HG03354 (cell line): ENCODE data around the gene TMED7.

Experiments
- ATAC-seq: cut with Tn5 transposase; IDR thresholded peaks from one replicate; pipeline ENCODE4 v1.9.1; 2021; ENCODE audit warnings: mild to moderate bottlenecking; ENCODE audit not compliant: unreplicated experiment, poor library complexity, severe bottlenecking

Gene TMED7

DNA sequence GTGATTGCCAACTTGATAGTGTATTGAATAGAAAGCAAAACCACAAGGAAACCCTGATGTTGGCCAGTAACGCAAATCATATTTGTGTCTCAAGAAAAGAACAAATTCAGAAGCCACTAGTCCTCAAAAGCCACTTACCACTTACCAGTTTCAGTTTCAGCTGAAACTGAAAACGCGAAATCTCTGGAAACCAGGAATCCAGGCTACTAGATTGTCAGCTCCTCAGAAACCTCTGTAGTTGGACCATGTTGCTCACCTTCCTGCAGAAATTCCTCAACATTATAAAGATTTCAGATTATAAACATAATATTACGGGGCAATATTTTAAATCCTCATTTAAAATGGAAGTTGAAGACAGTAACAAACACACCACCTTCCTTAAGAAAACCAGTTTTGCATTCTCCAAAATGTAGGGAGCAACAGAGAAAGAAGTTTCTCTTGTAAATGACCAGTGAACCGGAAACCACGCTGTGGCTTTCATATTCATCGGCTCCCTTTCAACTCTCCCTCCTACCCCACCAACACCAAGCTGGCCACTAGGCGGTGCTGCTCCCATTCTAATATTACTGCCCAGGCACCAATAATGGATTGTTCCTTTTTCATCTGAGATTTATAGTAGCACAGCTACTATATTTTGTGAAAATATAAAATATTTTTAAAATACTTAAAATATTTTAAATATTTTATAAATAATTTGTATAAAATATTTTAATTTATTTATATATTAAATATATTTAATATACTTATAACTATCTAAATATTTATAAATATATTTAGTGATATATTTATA, 8.7 kb upstream of the TMED7 start:
- ATAC-seq, result peak; percentile 81

DNA sequence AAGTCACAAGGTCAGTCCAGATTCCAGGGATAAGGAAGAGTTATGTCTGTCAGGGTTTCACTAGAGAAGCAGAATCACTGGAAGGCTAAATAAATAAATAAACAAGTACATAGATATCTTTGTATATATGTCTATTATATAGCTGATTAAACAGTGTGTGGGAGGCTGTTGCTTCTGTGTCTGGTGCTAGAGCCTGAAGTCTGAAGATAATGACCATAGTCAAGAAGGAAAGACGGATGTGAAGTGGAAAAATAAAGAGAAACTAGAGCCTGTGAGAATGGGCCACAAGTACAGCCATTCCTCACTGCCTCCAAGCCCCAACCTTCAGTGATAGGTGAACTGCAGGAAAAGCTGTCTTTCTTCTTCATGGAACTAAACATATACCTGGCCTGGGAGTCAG, 4.1 kb upstream of the TMED7 start:
- ATAC-seq, result no peak

DNA sequence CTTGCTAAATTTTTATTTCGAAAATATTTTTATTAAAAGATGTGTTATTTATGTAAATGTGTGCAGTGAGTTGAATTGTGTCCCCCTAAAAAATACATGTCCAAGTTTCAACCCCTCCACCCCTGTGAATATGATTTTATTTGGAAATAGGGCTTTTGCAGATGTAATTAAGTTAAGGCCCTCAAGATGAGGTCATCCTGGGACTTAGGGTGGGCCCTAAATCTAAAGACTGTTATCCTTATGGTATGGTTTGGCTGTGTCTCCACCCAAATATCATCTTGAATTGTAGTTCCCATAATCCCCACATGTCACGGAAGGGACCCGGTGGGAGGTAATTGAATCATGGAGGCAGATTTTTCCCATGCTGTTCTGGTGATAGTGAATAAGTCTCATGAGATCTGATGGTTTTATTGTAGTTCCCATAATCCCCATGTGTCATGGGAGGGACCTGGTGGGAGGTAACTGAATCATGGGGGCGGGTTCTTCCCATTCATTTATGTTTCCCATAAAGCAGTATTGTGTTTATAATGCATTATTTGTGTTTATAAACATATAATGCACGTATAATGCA, 1.5 kb upstream of the TMED7 start:
- ATAC-seq, result no peak

DNA sequence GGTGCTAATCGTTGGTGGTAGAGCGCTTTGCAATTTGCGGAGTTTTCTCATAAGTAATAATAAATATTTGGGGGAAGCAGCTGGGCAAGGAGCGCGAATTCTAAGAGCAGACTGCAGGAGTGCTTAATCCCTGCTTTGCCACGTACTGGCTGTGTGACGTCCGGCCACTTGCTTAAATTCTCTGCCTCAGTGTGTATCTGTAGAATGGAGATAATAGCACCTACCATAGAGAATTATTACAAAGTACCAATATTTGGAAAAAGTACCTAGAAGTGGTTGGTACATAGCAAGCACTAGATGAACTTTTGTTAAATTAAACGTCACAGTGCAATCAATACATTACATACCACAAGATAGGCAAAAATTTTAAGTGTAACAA, 598 bp upstream of the TMED7 start:
- ATAC-seq, result peak; percentile 30

DNA sequence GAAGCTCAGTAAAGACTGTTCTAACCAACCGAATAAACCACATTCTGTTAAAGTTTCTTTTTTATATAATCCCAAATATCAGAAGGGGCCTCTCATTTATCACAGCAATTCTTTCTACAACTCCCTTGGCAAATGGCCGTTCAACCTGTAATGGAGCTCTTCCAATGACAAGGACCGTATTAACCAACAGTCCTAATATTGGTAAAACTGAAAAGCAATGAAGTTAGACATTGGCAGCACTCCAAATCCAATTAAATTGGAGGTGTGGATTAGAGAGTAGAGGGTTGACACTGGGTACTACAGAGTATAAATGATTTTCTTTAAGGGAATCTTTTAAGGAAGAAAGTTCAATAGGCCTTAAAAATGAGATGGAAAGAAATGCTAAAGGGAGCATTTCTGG, 842 bp downstream of the TMED7 start:
- no peak for ATAC-seq

DNA sequence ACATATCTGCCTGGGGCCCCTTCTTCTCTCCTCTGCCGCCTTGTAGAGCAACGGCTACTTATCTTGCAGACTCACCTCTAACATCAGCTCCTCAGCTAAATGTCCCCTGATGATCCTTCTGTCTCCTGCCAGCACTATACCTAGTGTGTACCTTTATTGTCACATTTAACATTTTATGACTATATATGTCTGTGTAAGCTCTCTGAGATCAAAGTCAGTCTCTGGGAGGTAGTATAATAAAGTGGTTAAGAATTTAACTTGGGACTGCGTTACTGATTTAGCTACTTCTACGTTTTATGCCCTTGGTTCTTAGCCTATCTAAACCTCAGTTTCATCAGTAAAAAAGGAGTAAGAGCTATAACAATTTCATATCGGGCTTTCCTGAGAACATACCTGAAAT, 2.2 kb downstream of the TMED7 start:
- ATAC-seq, result no peak

DNA sequence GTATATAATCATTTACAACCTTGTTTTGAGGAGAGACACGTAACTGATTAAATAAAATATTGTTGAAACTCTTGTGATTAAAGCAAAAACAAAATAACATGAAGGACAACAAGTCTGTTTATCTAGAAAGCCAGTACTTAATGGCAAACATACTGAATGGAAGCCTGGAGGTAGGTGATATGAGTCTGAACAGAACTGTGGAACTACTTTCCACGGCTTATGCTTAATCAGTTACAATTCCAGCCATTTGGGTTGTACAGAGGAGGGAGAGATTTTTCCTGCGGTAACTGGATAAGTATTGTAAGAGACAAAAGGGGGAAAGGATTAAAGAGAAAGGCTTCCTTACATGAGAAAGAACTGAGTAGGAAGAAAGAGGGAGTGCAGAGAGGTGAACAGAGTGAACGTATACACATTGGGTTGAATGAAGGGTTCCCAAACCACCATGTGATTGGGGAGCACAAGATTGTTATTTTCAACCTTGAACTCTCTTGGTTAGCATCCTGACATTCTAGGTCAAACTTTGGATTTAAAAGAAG, 4.4 kb downstream of the TMED7 start:
- ATAC-seq, result no peak

DNA sequence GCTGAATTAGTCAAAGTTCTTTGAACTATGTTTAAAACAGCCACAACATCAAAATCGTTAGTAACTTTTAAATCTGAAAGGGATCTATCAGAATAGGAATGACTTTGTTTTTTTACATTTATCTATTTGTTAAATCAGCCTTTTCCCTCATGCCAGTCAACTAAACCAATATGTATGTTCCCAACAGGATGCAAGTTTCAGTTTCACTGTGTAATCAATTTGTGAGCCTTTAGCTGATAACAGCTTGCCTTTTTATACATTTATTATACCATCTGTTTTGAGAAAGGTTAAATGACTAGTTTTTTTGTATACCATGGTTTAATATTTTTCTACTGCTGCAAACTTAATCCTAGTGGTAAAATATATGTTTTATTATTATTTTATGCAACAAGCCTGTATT, 8.9 kb downstream of the TMED7 start:
- ATAC-seq, result no peak

DNA sequence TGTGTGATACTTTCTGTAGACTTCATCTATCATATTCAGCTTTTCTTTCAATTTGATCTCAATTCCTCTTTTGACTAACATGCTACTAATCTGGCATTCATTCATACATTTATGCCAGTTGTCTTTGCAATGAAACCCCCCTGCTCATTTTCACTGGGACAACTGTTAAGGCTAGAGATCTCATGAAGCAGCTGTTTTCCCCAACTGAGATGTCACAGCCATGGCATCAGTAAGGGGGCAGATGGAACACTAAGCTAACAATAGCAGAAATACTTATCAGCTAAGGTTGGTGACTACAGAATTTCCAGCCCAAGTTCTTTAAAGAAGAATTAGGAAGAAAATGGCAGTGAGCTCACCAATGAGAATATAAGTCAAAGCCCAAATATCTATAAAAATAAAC, 9.4 kb downstream of the TMED7 start:
- ATAC-seq, result no peak

DNA sequence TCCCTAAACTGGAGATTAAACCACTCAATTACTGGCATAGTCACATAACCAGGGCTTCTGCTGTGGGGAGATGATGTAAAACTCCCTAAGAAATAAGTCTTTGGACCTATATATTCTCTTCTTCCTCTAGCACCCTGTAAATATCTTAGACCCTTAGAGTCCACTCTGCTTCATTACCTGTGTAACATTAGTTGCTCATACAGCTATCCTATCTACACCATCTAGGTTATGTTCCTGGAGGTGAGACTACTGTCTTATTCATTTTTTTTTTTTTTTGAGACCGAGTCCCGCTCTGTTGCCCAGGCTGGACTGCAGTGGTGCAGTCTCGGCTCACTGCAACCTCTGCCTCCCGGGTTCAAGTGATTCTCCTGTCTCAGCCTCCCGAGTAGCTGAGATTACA, 14.0 kb downstream of the TMED7 start:
- ATAC-seq, result no peak

DNA sequence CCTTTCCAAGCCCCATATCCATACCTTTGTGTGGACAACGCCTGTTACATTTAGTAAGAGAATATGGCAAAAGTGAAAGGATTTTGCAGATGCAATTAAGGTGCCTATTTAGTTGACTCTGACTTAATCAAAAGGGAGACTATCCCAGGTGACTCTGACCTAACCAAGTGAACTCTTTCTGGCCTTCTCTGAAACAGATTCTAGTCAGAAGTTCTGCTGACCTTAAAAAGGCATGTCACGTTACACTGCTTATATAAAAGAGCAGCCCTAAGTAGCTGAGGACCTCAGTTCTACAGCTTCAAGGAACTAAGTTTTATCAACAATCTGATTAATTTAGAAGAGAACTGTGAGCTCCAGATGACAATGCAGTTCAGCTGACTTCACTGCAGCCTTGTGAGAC, 17.9 kb downstream of the TMED7 start:
- no peak for ATAC-seq

DNA sequence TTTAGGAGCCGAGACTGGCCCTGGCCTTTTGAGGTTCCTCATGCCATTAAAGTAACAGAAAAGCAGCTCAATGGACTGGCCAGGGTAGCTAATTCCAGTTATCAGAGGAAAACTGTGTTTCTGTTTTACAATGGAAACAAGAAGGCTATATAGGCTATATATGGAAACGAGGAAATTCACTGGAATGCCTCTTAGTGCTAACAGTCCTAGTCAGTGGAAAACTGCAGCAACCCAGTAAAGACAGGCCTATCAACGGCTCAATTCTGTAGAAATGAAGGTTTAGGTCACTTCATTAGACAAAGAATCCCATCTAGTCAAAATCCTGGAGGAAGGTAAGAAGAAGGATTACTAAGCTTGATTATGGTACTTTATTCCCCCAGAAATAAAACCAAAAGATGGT, 20.4 kb downstream of the TMED7 start:
- ATAC-seq, result no peak

DNA sequence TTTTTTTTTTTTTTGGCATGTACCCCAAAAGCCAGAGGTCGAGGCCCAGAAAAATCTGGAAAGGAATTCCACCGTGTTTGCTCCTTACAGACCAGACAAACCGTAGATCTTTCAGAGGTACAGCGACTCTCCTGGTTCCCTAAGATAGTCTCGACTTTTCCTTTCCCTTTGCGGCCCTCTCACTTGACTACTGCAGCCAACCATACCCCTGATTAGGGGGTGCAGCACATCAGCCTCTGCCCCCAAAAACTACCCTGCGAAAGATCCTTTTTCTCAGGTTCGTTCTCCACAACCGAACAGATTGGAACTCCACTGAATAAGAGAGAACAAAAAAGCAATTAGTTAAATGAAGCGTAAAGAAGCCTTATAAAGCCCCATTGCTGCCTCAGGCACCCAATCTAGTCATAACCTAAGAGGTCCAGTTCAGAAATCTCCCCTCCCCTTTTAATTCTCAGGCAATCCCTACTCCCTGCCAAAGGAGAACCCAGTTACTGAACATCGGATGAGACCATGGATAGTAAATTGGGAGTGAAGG, 23.2 kb downstream of the TMED7 start:
- peak; percentile 9 for ATAC-seq

DNA sequence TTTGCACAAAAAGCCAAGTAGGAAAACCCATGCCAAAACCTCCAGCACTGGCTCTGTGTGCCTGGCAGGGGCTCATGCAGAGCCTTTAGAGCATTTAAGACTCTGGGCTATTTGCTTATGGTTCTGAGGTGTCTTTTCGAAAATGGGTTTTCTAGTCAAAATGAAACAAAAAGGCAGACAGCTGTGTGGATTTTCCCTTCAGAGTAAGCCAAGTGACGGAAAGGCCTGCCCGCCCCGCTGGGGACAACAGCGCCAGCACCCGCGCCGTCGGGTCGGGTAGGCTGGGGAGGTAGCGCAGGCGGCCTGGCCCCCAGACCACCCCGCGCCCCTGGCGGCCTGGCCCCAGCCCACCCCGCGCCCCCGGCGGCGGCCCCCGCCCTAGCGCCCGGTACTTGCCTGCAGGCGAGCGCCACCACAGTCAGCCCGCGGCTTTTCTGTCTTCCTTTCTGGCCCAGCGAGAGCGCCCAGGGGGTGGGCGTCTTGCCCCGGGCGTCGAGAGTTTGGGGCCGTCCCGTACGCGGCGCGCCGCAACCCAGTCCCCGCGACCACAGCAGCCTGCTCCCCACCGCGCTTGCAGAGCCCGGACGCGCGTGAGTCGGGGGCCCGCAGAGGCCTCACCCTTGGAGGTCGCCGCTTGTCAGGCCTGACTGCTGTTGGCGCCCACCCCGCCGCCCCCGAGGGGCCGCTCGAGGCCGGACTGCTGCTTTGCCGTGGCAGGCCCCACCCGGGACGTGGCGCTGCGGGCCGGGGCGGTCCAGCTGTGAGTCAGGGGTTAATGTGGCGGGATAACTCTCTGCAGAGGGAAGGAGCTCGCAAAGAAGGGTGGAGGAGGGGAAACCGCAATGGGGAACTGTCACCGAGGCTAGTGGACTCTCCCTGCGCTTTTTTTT, 23.9 kb downstream of the TMED7 start, which contains the start of gene TICAM2:
Gene TICAM2, minus strand, starts transcription at position 779 of the 890 bp plus-strand sequence. CDS start 21,223 bp downstream, outside the sequence.
- ATAC-seq, result peak; percentile 84

DNA sequence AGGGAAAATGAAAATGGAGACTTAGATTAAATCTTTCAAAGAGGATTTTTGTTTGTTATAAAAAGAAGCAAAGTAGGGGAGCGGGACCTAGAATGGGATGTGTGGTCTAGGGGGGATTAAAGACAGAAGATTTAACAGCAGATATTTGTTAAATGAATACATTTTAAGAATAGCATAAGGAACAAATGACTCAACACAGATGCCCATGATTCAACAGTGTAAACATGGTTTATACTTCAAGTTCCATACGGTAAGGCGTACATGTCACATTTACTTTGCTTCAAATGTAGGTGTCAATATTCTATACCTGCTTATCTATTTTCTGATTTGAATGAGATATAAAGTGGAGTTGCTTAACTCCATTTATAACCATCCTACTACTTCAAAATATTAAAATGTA, 25.1 kb downstream of the TMED7 start:
- ATAC-seq, result no peak

DNA sequence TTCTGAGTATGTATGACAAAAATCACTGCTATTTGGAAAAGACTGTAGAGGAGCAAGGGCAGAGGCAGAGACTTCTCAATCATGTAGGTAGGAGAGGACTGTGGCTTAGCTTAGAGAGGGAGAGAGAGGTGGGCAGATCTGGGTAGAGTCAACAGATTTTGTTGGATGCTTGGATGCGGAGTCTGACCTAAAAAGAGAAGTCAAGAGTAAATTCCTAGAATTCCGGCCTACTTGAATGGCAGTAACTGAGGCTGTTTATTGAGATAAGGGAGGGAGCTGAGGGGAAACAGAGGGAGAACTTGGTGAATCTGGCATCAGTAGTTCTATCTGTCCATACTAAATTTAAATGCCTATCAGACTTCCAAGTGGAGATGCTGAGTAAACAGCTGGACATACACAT, 25.9 kb downstream of the TMED7 start:
- no peak for ATAC-seq

DNA sequence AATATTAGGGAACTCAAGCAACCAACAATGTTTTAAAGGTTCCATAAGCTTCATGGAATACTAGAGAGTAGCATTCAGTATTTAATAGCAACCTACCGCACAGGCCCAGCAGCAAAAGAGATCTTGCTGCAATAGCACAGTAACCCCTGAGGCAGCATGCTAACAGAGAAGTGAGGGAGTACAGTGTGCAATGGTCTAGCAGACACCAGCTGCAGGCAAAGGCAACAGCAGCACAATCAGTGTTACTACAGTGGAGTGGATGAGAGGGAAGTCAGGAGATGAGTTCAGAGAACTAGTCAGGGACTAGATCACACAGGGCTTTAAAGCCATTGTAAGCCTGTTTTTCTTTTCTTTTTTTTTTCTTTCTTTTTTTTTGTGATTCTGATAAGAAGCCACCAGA, 26.3 kb downstream of the TMED7 start:
- ATAC-seq, result no peak

DNA sequence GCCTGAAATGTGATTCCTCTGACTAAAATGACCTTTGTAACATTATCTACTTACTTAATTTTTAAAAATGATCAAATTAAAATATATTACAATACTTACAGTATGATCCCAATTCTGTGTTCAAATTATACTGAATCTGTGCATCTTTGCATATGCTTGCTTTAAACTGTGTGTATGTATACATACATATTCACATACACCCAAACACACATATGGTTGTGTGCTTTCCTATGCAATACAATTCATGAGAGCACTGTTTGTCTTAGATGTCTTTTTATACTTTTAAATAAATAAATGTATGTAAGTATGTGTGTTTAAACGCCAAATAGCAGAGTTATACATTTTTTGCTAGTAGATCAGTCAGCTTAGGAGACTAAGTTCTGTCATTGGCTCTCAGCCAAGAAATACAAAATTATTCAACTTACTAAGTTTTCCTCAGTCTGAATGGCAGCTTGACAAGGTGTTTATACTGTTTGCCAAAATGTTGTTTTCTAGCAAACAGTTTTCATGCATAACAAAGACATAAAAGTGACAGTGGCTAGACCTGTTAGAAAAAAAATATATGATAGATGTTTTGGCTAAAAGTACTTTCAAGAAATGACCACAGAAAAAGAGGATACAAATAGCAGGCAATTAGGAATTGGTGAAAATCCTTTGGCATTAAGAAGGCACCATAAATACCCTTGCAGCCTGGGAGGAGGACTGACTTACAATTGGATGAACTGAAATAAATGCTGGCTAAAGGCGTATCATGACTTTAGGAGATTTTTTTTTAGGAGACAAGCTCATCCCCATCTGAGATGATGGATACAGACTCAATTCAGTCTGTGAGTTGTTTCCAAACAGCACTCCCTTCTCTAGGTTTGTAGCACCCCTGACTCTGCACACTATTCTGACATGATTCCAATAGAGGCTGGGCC, 31.4 kb downstream of the TMED7 start:
- ATAC-seq, result no peak

DNA sequence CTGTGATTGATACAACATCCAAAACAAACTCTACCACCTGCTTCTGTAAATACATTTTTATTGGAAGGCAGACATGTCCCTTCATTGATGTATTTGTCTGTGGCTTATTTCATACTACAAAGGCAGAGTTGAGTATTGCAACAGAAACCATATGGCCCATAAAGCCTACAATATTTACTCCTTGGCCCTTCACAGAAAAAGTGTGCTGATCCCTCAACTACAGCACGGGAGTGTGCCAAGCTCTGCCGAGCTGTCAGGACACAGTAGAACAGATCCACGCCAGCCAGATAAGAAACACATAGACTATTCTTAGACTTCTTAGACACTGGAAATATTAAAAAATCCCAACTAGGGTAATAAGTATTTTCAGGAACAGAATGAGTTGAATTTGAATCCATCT, 36.8 kb downstream of the TMED7 start:
- ATAC-seq, result no peak
